Neuronal stem cell (in vitro differentiated cells): Measurements from ENCODE around the gene CEMIP.

ENCODE experiments used
- DNase-seq: peaks from one replicate; pipeline ENCODE4 v3.0.0-alpha.2; 2013; ENCODE audit warnings: low spot score
- H2AFZ ChIP-seq: one replicate; pipeline ENCODE4 v1.6.1; 2013; ENCODE audit warnings: mild to moderate bottlenecking, low read length, inconsistent platforms
- H2AK5ac ChIP-seq: 2 replicates; pipeline ENCODE4 v1.6.1; 2013; ENCODE audit warnings: low read depth, mild to moderate bottlenecking, inconsistent platforms, low read length, moderate library complexity, mixed read lengths
- H2BK120ac ChIP-seq: 2 replicates; pipeline ENCODE4 v1.6.1; 2013; ENCODE audit warnings: low read depth, mild to moderate bottlenecking, inconsistent platforms, low read length, moderate library complexity, mixed read lengths
- H2BK12ac ChIP-seq: one replicate; pipeline ENCODE4 v1.6.1; 2013; ENCODE audit warnings: low read length, inconsistent platforms
- H2BK15ac ChIP-seq: 2 replicates; pipeline ENCODE4 v1.6.1; 2013; ENCODE audit warnings: mild to moderate bottlenecking, low read length, inconsistent platforms, mixed read lengths
- H2BK5ac ChIP-seq: one replicate; pipeline ENCODE4 v1.6.1; 2013; ENCODE audit warnings: inconsistent platforms, mild to moderate bottlenecking, low read length, moderate library complexity
- H3K14ac ChIP-seq: one replicate; pipeline ENCODE4 v1.6.1; 2013; ENCODE audit warnings: low read length, inconsistent platforms
- H3K18ac ChIP-seq: 2 replicates; pipeline ENCODE4 v1.6.1; 2013; ENCODE audit warnings: low read length, inconsistent platforms
- H3K23ac ChIP-seq: 2 replicates; pipeline ENCODE4 v1.6.1; 2013; ENCODE audit warnings: low read depth, mild to moderate bottlenecking, mixed read lengths, low read length, inconsistent platforms; ENCODE audit not compliant: poor library complexity
- H3K27ac ChIP-seq: replicated peaks from 3 replicates; pipeline ENCODE4 v1.5.1; 2013; ENCODE audit warnings: low read length, inconsistent platforms
- H3K27me3 ChIP-seq, 3 experiments: 2 replicates each; pipeline ENCODE4 v1.6.1; 2013; ENCODE audit warnings: low read length in 3 of 3, mild to moderate bottlenecking in 2 of 3, inconsistent platforms in 1 of 3, low read depth in 1 of 3, mixed read lengths in 1 of 3, moderate library complexity in 1 of 3; ENCODE audit not compliant: control insufficient read depth in 3 of 3, insufficient read depth in 3 of 3
- H3K36me3 ChIP-seq, 2 donors: replicated peaks in 1 of 2; 2 replicates each; pipeline ENCODE4 v1.6.1; 2013; ENCODE audit warnings: low read length in 2 of 2; ENCODE audit not compliant: control insufficient read depth in 2 of 2, insufficient read depth in 2 of 2
- H3K4ac ChIP-seq: 2 replicates; pipeline ENCODE4 v1.6.1; 2013; ENCODE audit warnings: inconsistent platforms, mild to moderate bottlenecking, low read length, moderate library complexity
- H3K4me1 ChIP-seq, 2 donors: 1 replicate in 1 of 2; 2 replicates in 1 of 2; pipeline ENCODE4 v1.6.1; 2013; ENCODE audit warnings: low read length in 2 of 2, low read depth in 1 of 2; ENCODE audit not compliant: control insufficient read depth in 2 of 2, insufficient read depth in 1 of 2
- H3K4me2 ChIP-seq: one replicate; pipeline ENCODE4 v1.6.1; 2013; ENCODE audit warnings: mild to moderate bottlenecking, low read length, inconsistent platforms; ENCODE audit not compliant: insufficient read depth, poor library complexity, severe bottlenecking
- H3K4me3 ChIP-seq, 2 donors: 2 replicates each; pipeline ENCODE4 v1.5.1; 2013; ENCODE audit warnings: low read length in 2 of 2, mild to moderate bottlenecking in 2 of 2, inconsistent platforms in 1 of 2, moderate library complexity in 1 of 2
- H3K79me1 ChIP-seq: one replicate; pipeline ENCODE4 v1.6.1; 2013; ENCODE audit warnings: low read depth, mild to moderate bottlenecking, inconsistent platforms, low read length, moderate library complexity
- H3K9ac ChIP-seq: one replicate; pipeline ENCODE4 v1.6.1; 2013; ENCODE audit warnings: mild to moderate bottlenecking, low read depth, low read length, inconsistent platforms; ENCODE audit not compliant: poor library complexity
- H3K9me3 ChIP-seq, 2 donors: replicated peaks in 1 of 2; 2 replicates each; pipeline versions ENCODE3 to v1.6.1; 2013; ENCODE audit warnings: low read length in 2 of 2, mild to moderate bottlenecking in 2 of 2, inconsistent platforms in 1 of 2, low read depth in 1 of 2, mixed read lengths in 1 of 2, moderate library complexity in 1 of 2; ENCODE audit not compliant: control insufficient read depth in 2 of 2, insufficient read depth in 1 of 2
- H4K8ac ChIP-seq: one replicate; pipeline ENCODE4 v1.6.1; 2013; ENCODE audit warnings: low read depth, mild to moderate bottlenecking, inconsistent platforms, low read length, moderate library complexity
- H4K91ac ChIP-seq: one replicate; pipeline ENCODE4 v1.6.1; 2013; ENCODE audit warnings: low read length, low read depth, mild to moderate bottlenecking, inconsistent platforms; ENCODE audit not compliant: poor library complexity
- WGBS, 2 donors: extraction: QIAGEN DNeasy Blood & Tissue Kit; methylation state at CpG; one replicate each; pipeline ENCODE4 v1.1.7; 2013; ENCODE audit warnings: missing lambda C conversion rate in 2 of 2, mixed read lengths in 1 of 2; ENCODE audit not compliant: insufficient read length in 2 of 2, insufficient replicate concordance in 1 of 2; ENCODE audit errors: extremely low coverage in 2 of 2; 5-methylcytosine and 5-hydroxymethylcytosine counted together

Gene CEMIP

DNA sequence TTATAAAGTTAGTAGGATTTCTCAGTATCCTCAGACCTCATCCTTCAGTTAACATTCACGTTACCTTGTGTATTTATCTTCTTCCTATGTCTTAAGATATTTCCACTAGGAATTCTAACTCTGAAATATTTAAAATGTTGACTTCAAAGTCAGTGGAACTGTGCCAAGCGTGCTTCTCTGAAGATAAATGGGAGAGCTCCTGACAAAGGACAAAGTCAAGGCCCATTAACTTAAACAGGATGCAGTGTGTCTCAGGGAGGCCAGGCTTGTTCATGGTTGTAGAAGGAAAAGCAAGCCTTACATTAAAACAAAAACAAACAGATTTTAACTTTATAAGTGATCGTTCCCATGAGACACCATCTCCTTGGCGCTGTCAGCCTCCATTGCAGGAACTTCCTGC is 42.6 kb upstream of the CEMIP start:
- H2BK5ac ChIP-seq = no peak overlapping the region
- H2AK5ac ChIP-seq = no peak overlapping the region
- H3K4me2 ChIP-seq = no peak overlapping the region
- H3K14ac ChIP-seq = no peak overlapping the region
- no peak overlapping the region for H3K23ac ChIP-seq
- peaks cover 3 to 14% of the 10 kb centered on the region in 2 donors for H3K4me1 ChIP-seq
- no peak overlapping the region for H2BK120ac ChIP-seq
- no peak for DNase-seq
- H3K27me3 ChIP-seq = no peaks in the 10 kb centered on the region
- no peak overlapping the region for H4K91ac ChIP-seq
- no peak overlapping the region for H4K8ac ChIP-seq
- H3K9ac ChIP-seq = no peak overlapping the region
- peaks cover 0 to 14% of the 10 kb centered on the region in 2 donors for H3K9me3 ChIP-seq
- peaks cover 0 to 5% of the 10 kb centered on the region in 2 donors for H3K36me3 ChIP-seq
- no peaks in the 10 kb centered on the region for H3K79me1 ChIP-seq
- no peak overlapping the region for H3K27ac ChIP-seq
- H3K18ac ChIP-seq = no peak overlapping the region
- no peak overlapping the region for H3K4me3 ChIP-seq
- WGBS, 2 donors = no CpG with 5 or more reads among the region's 4 CpGs
- H3K4ac ChIP-seq = no peak overlapping the region
- H2AFZ ChIP-seq = no peak overlapping the region
- no peak overlapping the region for H2BK15ac ChIP-seq
- no peak overlapping the region for H2BK12ac ChIP-seq

DNA sequence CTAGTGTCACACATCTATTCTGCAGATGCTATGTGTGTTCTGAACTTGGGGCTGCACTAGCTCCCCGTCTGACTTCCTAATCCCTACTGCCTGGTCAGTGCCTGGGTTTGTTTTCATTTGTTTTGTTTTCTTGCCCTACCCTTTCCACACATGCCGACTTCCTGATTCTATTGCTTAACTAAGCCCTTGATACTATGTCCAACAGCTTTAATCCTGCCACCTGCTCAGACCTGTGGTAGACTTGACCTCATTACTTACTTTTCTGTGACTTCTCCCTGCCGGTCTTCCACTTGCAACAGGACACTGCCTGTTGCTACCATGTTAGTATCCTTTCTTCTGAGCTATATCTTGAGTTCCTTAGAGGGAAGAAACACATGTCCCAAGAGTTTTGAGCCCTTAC is 39.3 kb upstream of the CEMIP start:
- Histone ChIP-seq H2AFZ (no peak overlapping the region), H3K9me3 (peaks cover 0 to 14% of the 10 kb centered on the region in 2 donors), H3K23ac (no peak overlapping the region), H3K9ac (no peak overlapping the region), H3K14ac (no peak overlapping the region), H3K79me1 (no peaks in the 10 kb centered on the region), H3K27ac (no peak overlapping the region), H3K27me3 (no peaks in the 10 kb centered on the region), H3K4me2 (no peak overlapping the region), H2AK5ac (no peak overlapping the region), H3K18ac (no peak overlapping the region), H2BK15ac (no peak overlapping the region), H3K36me3 (no peaks in the 10 kb centered on the region), H3K4me3 (no peak overlapping the region), H3K4ac (no peak overlapping the region), H4K91ac (no peak overlapping the region), H2BK12ac (no peak overlapping the region), H2BK5ac (no peak overlapping the region), H2BK120ac (no peak overlapping the region), H4K8ac (no peak overlapping the region), H3K4me1 (peaks cover 4 to 5% of the 10 kb centered on the region in 2 donors)
- no CpG with 5 or more reads among the region's 3 CpGs for WGBS, 2 donors
- DNase-seq = no peak

DNA sequence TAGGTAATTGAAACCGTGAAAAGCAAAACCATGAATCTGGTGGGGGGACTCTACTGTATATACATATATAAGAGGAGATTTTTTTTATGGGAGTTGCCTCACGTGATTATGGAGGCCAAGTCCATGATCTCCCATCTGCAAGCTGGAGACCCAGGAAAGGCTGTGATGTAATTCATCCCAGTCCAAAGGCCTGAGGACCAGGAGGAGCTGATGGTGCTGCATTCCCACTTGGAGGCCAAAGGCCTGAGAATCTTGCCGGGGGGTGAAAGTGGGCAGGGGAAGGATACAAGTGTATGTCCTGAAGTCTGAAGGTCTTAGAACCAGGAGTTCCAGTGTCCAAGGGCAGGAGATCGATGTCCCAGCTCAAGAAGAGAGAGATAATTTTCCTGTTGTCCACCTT is 37.1 kb upstream of the CEMIP start:
- H3K4me2 ChIP-seq = no peak overlapping the region
- no peaks in the 10 kb centered on the region for H3K36me3 ChIP-seq
- H3K79me1 ChIP-seq = no peaks in the 10 kb centered on the region
- H3K14ac ChIP-seq = no peak overlapping the region
- no peak overlapping the region for H3K18ac ChIP-seq
- no peak overlapping the region for H3K4me3 ChIP-seq
- H3K27ac ChIP-seq = no peak overlapping the region
- no peaks in the 10 kb centered on the region for H3K27me3 ChIP-seq
- no peak overlapping the region for H2BK15ac ChIP-seq
- no peak overlapping the region for H4K91ac ChIP-seq
- H3K23ac ChIP-seq = no peak overlapping the region
- H4K8ac ChIP-seq = no peak overlapping the region
- no peak overlapping the region for H2BK120ac ChIP-seq
- DNase-seq = no peak
- no peak overlapping the region for H3K4ac ChIP-seq
- no peak overlapping the region for H2BK5ac ChIP-seq
- H2AFZ ChIP-seq = no peak overlapping the region
- no peak overlapping the region for H2BK12ac ChIP-seq
- peaks cover 2 to 19% of the 10 kb centered on the region in 2 donors for H3K9me3 ChIP-seq
- H3K4me1 ChIP-seq = peaks cover 4% of the 10 kb centered on the region in 2 donors
- no CpG with 5 or more reads among the region's 4 CpGs for WGBS, 2 donors
- H3K9ac ChIP-seq = no peak overlapping the region
- H2AK5ac ChIP-seq = no peak overlapping the region

DNA sequence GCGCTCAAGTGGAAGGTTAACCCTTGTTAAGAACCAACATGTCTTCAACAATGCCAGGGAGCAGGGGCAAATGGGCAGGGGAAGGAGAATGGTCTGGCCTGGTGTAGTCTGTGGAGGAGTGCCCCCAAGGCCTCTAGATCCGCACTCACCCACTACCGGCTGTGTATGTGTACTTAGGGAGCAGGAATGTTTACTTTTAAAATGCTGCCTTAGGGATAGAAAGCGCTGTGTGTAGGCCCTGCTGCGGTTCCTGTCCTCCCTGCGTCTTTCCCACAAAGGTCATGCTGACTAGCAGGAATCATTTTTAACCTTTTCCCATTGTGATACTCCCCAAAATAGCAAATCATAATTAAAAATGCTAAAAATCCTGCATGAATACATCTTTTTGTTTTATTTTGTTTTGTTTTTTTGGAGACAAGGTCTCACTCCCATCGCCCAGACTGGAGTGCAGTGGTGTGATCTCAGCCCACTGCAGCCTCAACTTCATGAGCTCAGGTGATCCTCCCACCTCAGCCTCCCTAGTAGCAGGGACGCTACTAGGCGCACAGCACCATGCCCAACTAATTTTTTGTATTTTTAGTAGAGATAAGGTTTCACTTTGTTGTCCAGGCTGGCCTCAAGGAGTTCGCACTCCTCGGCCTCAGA is 35.9 kb upstream of the CEMIP start:
- Histone ChIP-seq H3K79me1 (no peaks in the 10 kb centered on the region), H3K18ac (peak overlapping the region; percentile 24), H3K9ac (no peak overlapping the region), H2BK5ac (no peak overlapping the region), H3K27me3 (no peaks in the 10 kb centered on the region), H3K36me3 (no peaks in the 10 kb centered on the region), H3K27ac (no peak overlapping the region), H2BK120ac (no peak overlapping the region), H2AFZ (no peak overlapping the region), H2BK12ac (no peak overlapping the region), H4K8ac (no peak overlapping the region), H2AK5ac (no peak overlapping the region), H2BK15ac (peak overlapping the region; percentile 38), H3K9me3 (peaks cover 2 to 19% of the 10 kb centered on the region in 2 donors), H3K14ac (no peak overlapping the region), H3K4ac (no peak overlapping the region), H3K23ac (no peak overlapping the region), H3K4me2 (no peak overlapping the region), H4K91ac (no peak overlapping the region), H3K4me3 (no peak overlapping the region), H3K4me1 (peaks cover 8 to 15% of the 10 kb centered on the region in 2 donors)
- DNase-seq = no peak
- no CpG with 5 or more reads among the region's 11 CpGs for WGBS, 2 donors
